Activated naive CD4-positive, alpha-beta T cell treated with anti-CD3 and anti-CD28 coated beads for 36 hours (primary cell): Measurements from ENCODE around the gene TWIST2. TPM values are rescaled to one million over a fixed set of nuclear protein-coding genes. Genes with fewer than 3 reads are reported as not detected.

Experiments
- CTCF ChIA-PET: fragments of 350-600 bp; sonication (Branson Sonifier 250); formaldehyde crosslinking; loops from one replicate; lab custom pipeline; 2021; ENCODE audit warnings: antibody characterized with exemption; lab: Charles Lee
- DNase-seq: peaks from one replicate; pipeline ENCODE4 v3.0.0-alpha.2; 2020
- H3K27ac Mint-ChIP-seq: one replicate; pipeline ENCODE4 v1.8.0; 2021; ENCODE audit warnings: mild to moderate bottlenecking, mixed read lengths
- H3K27me3 Mint-ChIP-seq: one replicate; pipeline ENCODE4 v1.8.0; 2021; ENCODE audit warnings: low read depth, mixed read lengths
- H3K36me3 Mint-ChIP-seq: one replicate; pipeline ENCODE4 v1.8.0; 2021; ENCODE audit warnings: low read depth, mixed read lengths
- H3K4me1 Mint-ChIP-seq: one replicate; pipeline ENCODE4 v1.8.0; 2021; ENCODE audit warnings: low read depth, mixed read lengths
- H3K4me3 Mint-ChIP-seq: one replicate; pipeline ENCODE4 v1.8.0; 2021; ENCODE audit warnings: mild to moderate bottlenecking, moderate library complexity, mixed read lengths
- H3K9me3 Mint-ChIP-seq: one replicate; pipeline ENCODE4 v1.8.0; 2021; ENCODE audit warnings: mixed read lengths
- intact Hi-C: fragments of 100-400 bp; cut with micrococcal nuclease; formaldehyde crosslinking; loops from one replicate; pipeline ENCODE4 v1.15.1; 2023
- total RNA-seq, 2 experiments: library from RNA; stranded (reverse); gene quantifications; one replicate each; pipeline ENCODE4 v1.2.3, GENCODE V29; 2021

Gene TWIST2
- total RNA-seq, 2 experiments from 2014 or later: not detected

DNA sequence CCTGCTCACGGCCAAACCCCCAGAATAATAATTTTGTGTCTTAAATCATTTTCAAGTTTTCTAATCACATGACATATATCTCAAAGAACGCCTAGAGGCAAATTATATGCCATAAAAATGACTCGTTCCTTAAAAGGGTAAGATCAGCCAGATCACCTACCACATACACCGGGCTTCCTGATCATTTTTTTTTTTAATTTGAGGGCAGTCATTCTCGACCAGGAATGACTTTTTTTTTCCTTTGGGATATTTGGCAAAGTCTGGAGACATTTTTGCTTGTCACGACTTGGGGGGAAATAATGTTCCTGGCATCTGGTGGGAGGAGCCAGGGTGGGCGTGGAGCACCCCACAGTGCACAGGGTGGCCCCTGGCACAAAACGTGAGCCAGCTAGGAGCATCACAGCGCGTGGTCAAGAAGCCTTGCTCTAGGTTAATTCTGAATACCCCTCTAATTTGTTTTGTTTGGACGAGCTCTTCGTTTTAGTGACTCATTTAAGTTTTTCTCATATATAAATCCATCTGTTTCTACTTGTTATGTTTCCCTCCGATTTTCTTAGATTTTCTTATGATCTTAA is 94.9 kb downstream of the TWIST2 start:
- no peak for DNase-seq
- peaks cover 2% of the 10 kb centered on the region for H3K4me1 Mint-ChIP-seq
- H3K9me3 Mint-ChIP-seq: no peaks in the 10 kb centered on the region
- H3K36me3 Mint-ChIP-seq: no peaks in the 10 kb centered on the region
- no peaks in the 10 kb centered on the region for H3K27me3 Mint-ChIP-seq
- H3K4me3 Mint-ChIP-seq: no peak overlapping the region
- intact Hi-C loops: no loop called here
- CTCF ChIA-PET: no interaction called here
- H3K27ac Mint-ChIP-seq: no peak overlapping the region

DNA sequence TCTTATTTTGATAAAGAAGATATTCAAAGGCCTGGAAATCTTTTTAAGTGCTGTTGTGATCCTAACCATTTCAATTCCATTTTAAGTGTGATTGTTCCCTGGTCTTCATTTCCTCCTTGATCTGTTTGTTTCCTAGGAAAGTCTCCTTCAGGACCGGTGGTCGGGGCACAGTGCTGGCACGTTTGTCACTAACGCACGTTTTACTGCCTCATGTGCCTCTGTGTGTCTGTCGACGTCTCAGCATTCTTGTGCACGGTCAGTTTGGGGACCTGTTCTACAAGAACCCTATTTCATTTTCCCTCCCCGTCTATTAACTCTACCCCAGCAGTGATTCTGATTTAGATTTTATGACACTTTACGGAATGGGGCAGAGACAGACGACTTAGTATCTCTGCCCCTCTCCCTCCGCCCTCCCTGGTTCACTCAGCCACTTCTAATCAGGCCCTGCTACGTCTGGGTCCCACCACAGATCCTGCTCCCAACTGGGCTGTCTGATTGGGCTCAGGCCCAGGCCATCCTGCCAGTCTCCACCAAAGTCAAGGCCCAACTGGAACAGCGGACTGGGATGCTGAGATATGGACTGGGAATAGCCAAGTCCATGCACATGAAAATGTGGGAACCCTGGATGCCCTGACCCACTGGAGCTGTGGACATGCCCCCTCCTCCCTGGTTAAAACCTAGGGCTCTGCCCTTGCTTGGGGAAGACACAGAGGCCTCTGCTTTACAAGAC is 95.6 kb downstream of the TWIST2 start:
- no peak for DNase-seq
- no peaks in the 10 kb centered on the region for H3K36me3 Mint-ChIP-seq
- peaks cover 7% of the 10 kb centered on the region for H3K4me1 Mint-ChIP-seq
- no peaks in the 10 kb centered on the region for H3K9me3 Mint-ChIP-seq
- no peak overlapping the region for H3K4me3 Mint-ChIP-seq
- intact Hi-C loops: no loop called here
- no peak overlapping the region for H3K27ac Mint-ChIP-seq
- CTCF ChIA-PET: interaction anchor here (0.7 kb wide), 1 partner anchor 40 kb away, joined by 3 read pairs; no protein-coding TSS in a partner anchor
- H3K27me3 Mint-ChIP-seq: no peaks in the 10 kb centered on the region

DNA sequence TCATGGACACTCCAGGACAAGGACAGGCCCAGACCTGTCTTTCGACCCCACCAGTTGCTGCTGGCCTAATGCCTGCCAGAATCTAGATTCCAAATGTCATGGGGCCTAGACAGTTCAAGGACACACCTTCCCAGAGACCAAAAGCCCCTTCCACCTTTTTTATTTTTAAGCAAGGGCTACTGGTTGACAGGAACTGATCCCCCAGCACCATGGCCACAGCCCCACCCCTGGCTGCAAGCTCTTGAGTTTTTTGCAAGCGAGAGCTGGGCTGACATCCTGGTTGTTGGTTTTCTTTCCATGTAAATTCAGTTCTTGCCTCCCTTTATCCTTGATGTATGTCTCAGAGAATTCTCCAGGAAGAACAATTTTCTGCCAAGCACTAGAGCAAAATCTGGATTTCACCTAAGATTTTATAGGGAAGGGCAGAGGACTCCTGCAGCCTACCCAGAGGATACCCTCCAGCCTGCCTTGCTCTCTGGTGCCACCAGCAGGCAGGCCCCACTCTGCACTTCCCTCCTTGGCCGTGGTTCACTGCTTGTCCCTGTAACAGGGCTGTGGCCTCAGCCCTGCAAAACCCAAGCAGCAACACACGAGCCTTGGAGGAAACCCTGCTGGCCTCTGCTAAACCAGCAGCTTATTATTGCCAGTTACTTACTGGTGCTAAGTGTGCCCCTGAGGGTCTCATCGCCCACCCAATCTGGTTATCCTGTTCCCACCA is 97.7 kb downstream of the TWIST2 start:
- Mint-ChIP-seq H3K36me3 (no peaks in the 10 kb centered on the region), H3K4me3 (no peak overlapping the region), H3K9me3 (no peaks in the 10 kb centered on the region), H3K27me3 (no peaks in the 10 kb centered on the region), H3K4me1 (peaks cover 9% of the 10 kb centered on the region), H3K27ac (no peak overlapping the region)
- intact Hi-C loops: no loop called here
- DNase-seq: peak; percentile 23
- CTCF ChIA-PET: no interaction called here

DNA sequence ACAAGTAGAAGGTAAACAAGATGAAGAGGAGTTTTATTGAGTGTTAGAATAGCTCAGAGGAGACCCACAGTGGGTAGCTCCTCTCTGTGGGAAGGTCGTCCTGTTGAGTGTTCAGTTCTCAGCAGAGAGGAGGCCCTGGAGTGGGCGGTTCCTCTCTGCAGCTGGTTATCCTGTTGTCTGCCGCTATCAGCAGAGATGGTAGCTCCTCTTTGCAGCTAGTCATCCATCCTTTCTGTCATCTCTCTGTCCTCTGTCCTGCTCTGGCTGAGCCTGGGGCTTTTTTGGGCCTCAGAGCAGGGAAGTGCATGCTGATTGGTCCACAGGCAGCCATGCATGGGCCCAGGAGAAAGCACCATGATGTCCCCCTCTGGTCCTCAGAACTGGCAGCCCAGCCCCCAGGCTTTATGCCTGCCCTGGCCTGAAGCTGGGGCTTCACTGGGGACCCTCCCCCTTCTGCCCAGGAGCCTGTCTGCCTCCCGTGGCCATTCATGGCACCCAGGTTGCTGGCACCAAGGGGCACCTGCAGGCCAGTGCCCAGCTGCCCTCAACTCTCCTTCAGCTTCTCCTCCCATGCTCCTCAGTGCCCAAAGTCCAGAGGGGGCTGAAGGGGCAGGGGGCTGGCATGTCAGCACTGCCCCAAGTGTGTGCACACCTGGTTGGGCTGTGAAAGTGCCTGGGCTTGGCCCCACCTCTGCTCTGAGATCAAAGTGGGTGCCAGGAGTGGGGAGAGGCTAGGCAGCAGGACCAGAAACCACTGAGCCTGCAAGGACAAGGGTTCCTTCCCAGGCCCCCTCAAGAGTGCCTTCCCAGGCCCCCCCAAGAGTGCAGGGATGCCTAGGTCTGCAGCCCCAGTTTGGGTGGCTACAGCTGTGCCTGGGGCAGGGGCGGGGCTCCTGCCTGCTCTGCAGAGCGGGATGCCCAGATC is 98.7 kb downstream of the TWIST2 start:
- intact Hi-C loops: no loop called here
- Mint-ChIP-seq H3K36me3 (no peaks in the 10 kb centered on the region), H3K4me3 (no peak overlapping the region), H3K27ac (no peak overlapping the region), H3K4me1 (peaks cover 9% of the 10 kb centered on the region), H3K27me3 (no peaks in the 10 kb centered on the region), H3K9me3 (no peaks in the 10 kb centered on the region)
- DNase-seq: no peak
- CTCF ChIA-PET: interaction anchor here (0.9 kb wide), 1 partner anchor 19 kb away, joined by 3 read pairs; no protein-coding TSS in a partner anchor

DNA sequence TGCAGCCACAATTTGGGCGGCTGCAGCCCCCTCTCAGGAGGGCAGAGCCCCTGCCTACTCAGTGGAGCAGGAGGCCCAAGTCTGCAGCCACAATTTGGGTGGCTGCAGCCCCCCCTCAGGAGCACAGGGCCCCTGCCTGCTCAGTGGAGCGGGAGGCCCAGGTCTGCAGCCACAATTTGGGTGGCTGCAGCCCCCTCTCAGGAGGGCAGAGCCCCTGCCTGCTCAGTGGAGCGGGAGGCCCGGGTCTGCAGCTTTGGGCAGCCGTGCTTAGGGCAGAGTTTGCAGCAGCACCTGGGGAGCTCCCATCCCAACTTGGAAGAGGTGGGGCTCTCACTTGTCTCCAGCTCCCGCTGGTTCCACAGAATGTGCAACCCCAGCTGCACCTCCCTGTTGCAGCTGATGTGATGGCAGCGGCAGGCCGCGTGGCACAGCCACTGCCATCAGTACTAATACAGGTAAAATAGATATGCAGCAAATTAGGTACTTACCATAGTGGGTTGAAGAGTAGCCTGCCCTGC is 99.4 kb downstream of the TWIST2 start:
- intact Hi-C loops: no loop called here
- Mint-ChIP-seq H3K27ac (no peak overlapping the region), H3K27me3 (no peaks in the 10 kb centered on the region), H3K4me3 (no peak overlapping the region), H3K9me3 (no peaks in the 10 kb centered on the region), H3K36me3 (no peaks in the 10 kb centered on the region), H3K4me1 (peaks cover 9% of the 10 kb centered on the region)
- DNase-seq: no peak
- CTCF ChIA-PET: interaction anchor here (0.9 kb wide), 1 partner anchor 20 kb away, joined by 3 read pairs; no protein-coding TSS in a partner anchor

DNA sequence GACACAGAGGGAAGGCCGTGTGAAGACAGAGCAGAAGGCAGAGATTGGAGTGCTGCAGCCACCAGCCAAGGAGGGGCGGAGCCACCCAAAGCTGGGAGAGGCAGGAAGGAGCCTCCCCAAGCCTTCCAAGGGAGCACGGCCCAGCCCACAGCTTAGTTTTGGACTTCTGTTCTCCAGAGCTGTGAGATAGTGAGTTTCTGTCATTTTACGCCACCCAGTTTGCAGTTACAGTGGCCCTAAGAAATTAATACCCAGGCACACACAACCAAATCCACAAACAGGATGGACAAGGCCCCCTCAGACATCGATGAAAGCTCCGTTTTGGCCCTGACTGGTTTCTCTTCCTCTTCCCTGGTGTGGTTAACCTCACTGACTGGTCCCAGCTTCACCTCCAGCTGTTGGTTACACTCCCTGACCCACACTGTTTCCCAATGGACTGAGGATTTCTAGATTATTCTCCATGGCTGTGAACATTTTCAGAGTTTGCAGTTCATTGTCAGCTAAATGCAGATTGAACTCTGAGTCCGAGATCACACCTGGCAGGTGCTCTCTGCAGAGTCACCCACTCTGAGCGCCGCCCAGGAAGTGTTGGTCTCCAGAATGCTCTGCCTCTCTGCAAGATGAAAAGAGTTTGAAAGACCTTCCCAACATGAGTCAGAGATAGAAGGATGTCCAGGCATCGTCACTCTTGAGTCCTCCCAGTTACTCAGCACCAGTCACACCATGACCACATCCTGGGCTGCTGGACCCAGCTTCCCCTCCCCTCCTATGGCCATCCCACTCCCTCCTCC is 100.2 kb downstream of the TWIST2 start:
- H3K27ac Mint-ChIP-seq: no peak overlapping the region
- CTCF ChIA-PET: interaction anchor here (0.5 to 1.2 kb wide), 3 partner anchors 20 to 227 kb away, joined by 3 read pairs; no protein-coding TSS in a partner anchor
- DNase-seq: no peak
- H3K36me3 Mint-ChIP-seq: no peaks in the 10 kb centered on the region
- intact Hi-C loops: no loop called here
- H3K9me3 Mint-ChIP-seq: no peaks in the 10 kb centered on the region
- no peak overlapping the region for H3K4me3 Mint-ChIP-seq
- H3K4me1 Mint-ChIP-seq: peaks cover 9% of the 10 kb centered on the region
- H3K27me3 Mint-ChIP-seq: no peaks in the 10 kb centered on the region

DNA sequence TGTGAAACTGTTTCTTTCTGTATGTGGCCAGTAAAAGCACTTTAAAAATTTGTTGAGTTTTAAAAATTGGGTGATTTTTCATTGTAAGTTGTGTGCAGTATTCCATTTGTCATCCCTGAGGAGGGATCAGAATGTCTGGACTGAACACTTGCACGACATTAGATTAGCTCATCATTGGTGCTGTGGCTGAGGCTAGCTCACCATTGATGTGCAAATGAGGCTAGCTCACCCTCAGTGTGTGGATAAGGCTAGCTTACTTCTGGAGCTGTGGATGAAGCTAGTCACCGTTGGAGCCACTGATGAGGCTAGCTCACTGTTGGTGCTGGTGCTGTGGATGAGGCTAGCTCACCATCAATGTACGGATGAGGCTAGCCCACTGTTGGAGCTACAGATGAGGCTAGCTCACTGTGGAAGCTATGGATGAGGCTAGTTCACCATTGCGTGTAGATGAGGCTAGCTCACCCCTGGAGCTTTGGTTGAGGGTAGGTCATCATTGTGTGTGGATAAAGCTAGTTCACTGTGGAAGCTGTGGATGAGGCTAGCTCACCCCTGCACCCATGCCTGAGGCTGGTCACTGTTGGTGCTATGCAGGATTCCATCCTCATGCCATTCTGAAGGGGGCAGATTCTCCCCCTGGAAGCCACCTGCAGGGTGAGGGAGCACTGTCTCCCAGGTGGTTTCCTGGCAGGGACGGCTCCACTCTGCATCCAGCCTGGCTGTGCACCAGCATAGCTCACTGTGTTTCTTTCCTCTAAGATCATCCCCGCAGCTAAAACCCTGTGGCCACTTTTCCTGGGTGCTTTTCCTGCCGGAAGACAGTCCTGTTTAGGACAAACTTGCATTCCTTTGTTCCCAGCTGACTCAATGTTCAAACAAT is 101.1 kb downstream of the TWIST2 start:
- Mint-ChIP-seq H3K27ac (no peak overlapping the region), H3K4me1 (peaks cover 9% of the 10 kb centered on the region), H3K4me3 (no peak overlapping the region), H3K27me3 (peaks cover 2% of the 10 kb centered on the region), H3K9me3 (no peaks in the 10 kb centered on the region), H3K36me3 (no peaks in the 10 kb centered on the region)
- CTCF ChIA-PET: interaction anchor here (0.5 to 1.2 kb wide), 3 partner anchors 19 to 228 kb away, joined by 3 read pairs; no protein-coding TSS in a partner anchor
- DNase-seq: no peak
- intact Hi-C loops: no loop called here

DNA sequence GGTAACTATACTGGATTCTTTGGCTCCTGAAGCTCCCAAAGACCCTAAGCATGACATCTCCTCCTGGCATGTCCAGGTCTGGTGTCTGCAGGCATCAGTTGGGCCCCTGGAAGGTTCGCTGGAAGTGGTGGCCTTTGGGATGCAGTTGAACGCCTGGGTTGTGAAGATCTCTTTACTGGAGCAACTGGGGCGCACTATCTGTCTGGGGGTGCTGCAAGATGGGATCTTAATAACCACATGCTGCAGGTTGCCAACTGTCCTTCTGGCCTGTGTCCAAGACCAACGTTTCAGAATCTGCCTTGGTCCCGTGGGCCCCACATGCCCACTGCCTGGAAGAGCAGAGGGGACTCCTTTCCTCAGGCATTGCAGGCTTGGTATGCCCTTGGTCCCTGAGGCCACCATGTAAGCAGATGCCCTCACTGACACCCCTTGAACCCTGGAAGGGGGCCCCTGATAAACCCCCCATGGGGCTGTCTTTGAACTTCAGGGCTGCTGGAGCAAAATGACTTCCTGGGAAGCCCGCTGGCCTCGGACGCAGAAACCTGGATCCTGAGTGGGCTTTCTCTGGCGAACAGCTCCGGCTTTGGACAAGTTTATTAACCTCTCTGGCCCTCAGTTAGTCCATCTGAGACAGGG is 101.9 kb downstream of the TWIST2 start:
- Mint-ChIP-seq H3K36me3 (no peaks in the 10 kb centered on the region), H3K27me3 (peaks cover 4% of the 10 kb centered on the region), H3K9me3 (no peaks in the 10 kb centered on the region), H3K4me1 (peaks cover 9% of the 10 kb centered on the region), H3K27ac (no peak overlapping the region), H3K4me3 (no peak overlapping the region)
- intact Hi-C loops: no loop called here
- DNase-seq: no peak
- CTCF ChIA-PET: no interaction called here

DNA sequence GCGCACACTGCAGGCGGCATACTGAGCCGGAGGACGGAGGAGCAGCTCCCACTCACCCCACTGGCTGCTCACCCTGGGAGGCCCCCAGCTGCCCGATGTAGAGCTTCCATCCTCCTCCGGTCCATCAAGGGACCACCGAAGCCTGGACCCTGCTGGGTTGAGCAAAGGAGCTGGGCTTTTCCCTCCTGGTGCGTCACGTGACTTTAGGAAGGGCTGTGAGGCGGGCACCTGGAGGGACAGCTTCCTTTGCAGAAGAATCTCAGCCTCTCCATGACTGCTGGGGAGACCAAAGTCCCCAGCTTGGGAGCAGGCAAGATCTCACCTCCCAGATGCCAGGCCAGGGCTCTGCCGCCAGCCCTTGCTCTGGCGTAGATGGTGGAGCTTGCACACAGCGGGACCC is 102.7 kb downstream of the TWIST2 start:
- H3K27ac Mint-ChIP-seq: no peak overlapping the region
- peaks cover 9% of the 10 kb centered on the region for H3K4me1 Mint-ChIP-seq
- H3K27me3 Mint-ChIP-seq: peaks cover 9% of the 10 kb centered on the region
- no peak overlapping the region for H3K4me3 Mint-ChIP-seq
- DNase-seq: no peak
- intact Hi-C loops: no loop called here
- CTCF ChIA-PET: no interaction called here
- H3K36me3 Mint-ChIP-seq: no peaks in the 10 kb centered on the region
- H3K9me3 Mint-ChIP-seq: no peaks in the 10 kb centered on the region

DNA sequence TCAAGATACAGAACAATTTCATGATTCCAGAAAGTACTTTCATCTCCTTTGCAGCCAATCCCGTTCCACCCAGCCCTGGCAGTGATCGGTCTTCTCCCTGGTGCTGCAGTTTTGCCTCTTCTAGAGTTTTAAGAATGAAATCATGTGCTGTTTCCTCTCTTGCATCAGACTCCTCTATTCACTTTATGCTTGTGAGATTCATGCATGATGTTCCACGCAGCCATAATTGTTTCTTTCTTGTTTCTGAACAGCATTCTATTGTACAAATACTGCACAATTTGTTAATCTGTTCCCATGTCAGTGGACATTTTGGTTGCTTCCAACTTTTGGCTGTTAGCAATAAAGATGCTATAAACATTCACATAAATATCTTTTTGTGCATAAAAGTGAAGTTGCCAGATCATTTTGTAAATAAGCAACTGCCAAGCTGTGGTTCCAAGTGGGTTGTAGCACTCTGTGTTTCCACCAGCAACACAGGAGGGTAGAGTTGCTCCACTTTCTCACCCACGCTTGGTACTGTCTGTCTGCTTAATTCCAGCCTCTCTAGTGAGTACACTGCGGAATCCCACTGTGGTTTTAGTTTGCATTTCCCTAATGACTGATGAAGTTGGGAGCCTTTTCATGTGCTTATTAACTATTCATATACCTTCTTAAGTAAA is 104.5 kb downstream of the TWIST2 start:
- intact Hi-C loops: no loop called here
- Mint-ChIP-seq H3K27me3 (peaks cover 22% of the 10 kb centered on the region), H3K27ac (no peak overlapping the region), H3K36me3 (no peaks in the 10 kb centered on the region), H3K9me3 (no peaks in the 10 kb centered on the region), H3K4me1 (peaks cover 9% of the 10 kb centered on the region), H3K4me3 (no peak overlapping the region)
- CTCF ChIA-PET: no interaction called here
- no peak for DNase-seq
